HG03442 (cell line): Measurements from ENCODE around the gene MLF2.

Experiments
- ATAC-seq: cut with Tn5 transposase; IDR thresholded peaks from one replicate; pipeline ENCODE4 v1.9.1; 2021; ENCODE audit warnings: mild to moderate bottlenecking, moderate library complexity; ENCODE audit not compliant: unreplicated experiment

The MLF2 gene

DNA sequence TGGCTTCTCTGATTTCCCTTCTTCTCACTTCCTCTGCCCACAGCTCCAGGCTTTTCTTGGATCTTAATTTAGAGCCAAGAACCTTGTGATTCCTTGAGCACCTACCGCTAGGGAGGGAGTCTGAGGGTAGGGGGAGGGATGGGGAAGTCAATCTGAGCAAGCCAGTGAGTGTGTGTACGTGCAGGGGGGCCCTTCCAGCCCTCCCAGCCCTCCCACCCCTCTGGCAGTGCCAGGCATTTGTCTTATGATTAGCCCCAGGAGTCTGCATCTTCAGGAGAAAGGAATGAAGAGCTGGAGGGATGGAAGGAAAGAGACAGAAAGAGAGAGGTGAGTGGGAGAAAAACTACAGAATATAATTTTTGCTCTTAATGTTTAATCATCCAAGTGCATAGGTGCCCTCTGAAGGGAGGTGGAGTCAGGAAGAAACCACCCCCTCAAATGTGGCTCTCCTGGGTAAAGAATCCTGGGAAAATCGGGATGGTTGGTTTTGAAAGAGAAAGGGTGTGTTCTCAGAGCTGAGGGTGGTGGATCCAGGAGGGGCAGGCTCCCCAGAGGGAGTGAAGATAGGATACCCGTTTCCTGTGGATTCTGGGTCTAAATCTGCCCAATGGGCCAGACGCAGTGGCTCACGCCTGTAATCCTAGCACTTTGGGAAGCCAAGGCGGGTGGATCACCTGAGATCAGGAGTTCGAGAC, 54.4 kb downstream of the MLF2 start:
- ATAC-seq: no peak
